Measurements from ENCODE around the gene SMIM24.

The SMIM24 gene

DNA sequence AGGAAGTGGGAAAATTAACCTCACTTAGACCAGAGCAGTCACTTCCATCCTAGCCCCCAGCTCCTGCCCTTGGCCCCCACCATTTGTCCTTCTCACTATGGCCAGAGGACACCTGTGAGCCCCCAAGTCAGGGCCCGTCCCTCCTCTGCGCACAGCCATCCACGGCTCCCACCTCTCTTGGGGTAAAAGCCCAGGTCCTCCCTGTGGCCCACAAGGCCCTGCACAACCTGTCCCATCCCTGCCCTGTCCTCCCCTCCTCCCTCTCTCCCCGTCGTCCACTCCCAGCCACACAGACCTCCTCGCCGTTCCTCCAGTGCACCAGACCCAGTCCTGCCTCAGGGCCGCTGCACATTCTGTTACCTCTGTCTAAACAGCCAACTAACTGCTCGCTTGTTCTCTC lies 53.9 kb downstream of the SMIM24 start:
- DNase-seq = no peak

Data from stimulated activated CD4-positive, alpha-beta T cell treated with anti-CD3 and anti-CD28 coated beads, Interleukin-1b, Interleukin-23, amount 100 ng/mL, for 48 hours (primary cell).